Suprapubic skin (tissue), 4 donors: ENCODE results near the gene ZCCHC3. TPM values are rescaled to one million over a fixed set of nuclear protein-coding genes. Genes with fewer than 3 reads are reported as not detected.

Source experiments
- DNase-seq, 2 donors: peaks; one replicate each; pipeline ENCODE4 v3.0.0-alpha.2; 2019; ENCODE audit warnings: low spot score in 2 of 2
- H3K27ac ChIP-seq: fragments of 200-600 bp; sonication (generic); one replicate; pipeline ENCODE4 v1.5.1; 2019
- H3K27me3 ChIP-seq: fragments of 200-600 bp; sonication (generic); one replicate; pipeline ENCODE4 v1.5.1; 2019
- H3K36me3 ChIP-seq: fragments of 200-600 bp; sonication (generic); one replicate; pipeline ENCODE4 v1.5.1; 2019
- H3K4me1 ChIP-seq: fragments of 200-600 bp; sonication (generic); one replicate; pipeline ENCODE4 v1.5.1; 2019
- H3K4me3 ChIP-seq: fragments of 200-600 bp; sonication (generic); one replicate; pipeline ENCODE4 v1.5.1; 2019; ENCODE audit warnings: mild to moderate bottlenecking
- H3K9me3 ChIP-seq: fragments of 200-600 bp; sonication (generic); one replicate; pipeline ENCODE4 v1.5.1; 2019
- CTCF ChIP-seq, 2 donors: fragments of 200-600 bp in 1 of 2; fragments of 450-650 bp in 1 of 2; sonication (generic) in 1 of 2; IDR thresholded peaks; one replicate each; pipeline ENCODE4 v1.5.1; 2016 to 2019; ENCODE audit warnings: antibody characterized with exemption in 2 of 2, mild to moderate bottlenecking in 1 of 2, moderate library complexity in 1 of 2
- EP300 ChIP-seq: sonication (generic); formaldehyde crosslinking; IDR thresholded peaks from one replicate; pipeline ENCODE4 v1.6.1; 2017; ENCODE audit warnings: antibody characterized with exemption
- POLR2A ChIP-seq, 2 donors: fragments of 450-650 bp; IDR thresholded peaks; one replicate each; pipeline ENCODE4 v1.6.1; 2017; ENCODE audit warnings: antibody characterized with exemption in 2 of 2, mild to moderate bottlenecking in 2 of 2, moderate library complexity in 2 of 2
- POLR2AphosphoS5 ChIP-seq, 3 donors: sonication (generic); formaldehyde crosslinking; IDR thresholded peaks; one replicate each; pipeline ENCODE4 v1.6.1; 2017; ENCODE audit warnings: antibody characterized with exemption in 3 of 3
- WGBS: methylation state at CpG from one replicate; pipeline ENCODE4 v1.1.5; 2018; 5-methylcytosine and 5-hydroxymethylcytosine counted together
- total RNA-seq, 4 donors: library from RNA; depleted of rRNA; stranded (reverse); fragments of >200 nt; gene quantifications; one replicate each; pipeline ENCODE4 v1.1.0, GENCODE V29; 2016

Gene ZCCHC3
- total RNA-seq, 4 donors from 2014 or later = 8.1 to 11.2 (median 8.8) TPM

GRCh38 chr20:310645-311044, 13.3 kb downstream of the ZCCHC3 start:
- peaks cover 22% of the 10 kb centered on the region for H3K4me1 ChIP-seq
- no peaks in the 10 kb centered on the region for H3K9me3 ChIP-seq
- no peak for TF ChIP-seq EP300
- TF ChIP-seq CTCF (IDR thresholded peaks at IDR 0.05) = no peak
- TF ChIP-seq POLR2A (IDR thresholded peaks at IDR 0.05) = no peak
- no peak for TF ChIP-seq POLR2AphosphoS5 (IDR thresholded peaks at IDR 0.05)
- no peak for DNase-seq
- no peak overlapping the region for H3K27ac ChIP-seq
- 6% methylated on average over 7 of the region's 7 CpGs for WGBS
- H3K4me3 ChIP-seq = peak overlapping the region; percentile 44
- H3K27me3 ChIP-seq = no peaks in the 10 kb centered on the region
- no peaks in the 10 kb centered on the region for H3K36me3 ChIP-seq

- H3K4me3 ChIP-seq = no peak overlapping the region
- WGBS = 72% methylated on average over 7 of the region's 7 CpGs
Measured at GRCh38 chr20:311609-312008, 14.2 kb downstream of the ZCCHC3 start.

GRCh38 chr20:312067-312466, 14.7 kb downstream of the ZCCHC3 start:
- WGBS = 53% methylated on average over 8 of the region's 8 CpGs
- peaks cover 22% of the 10 kb centered on the region for H3K4me1 ChIP-seq
- TF ChIP-seq EP300 (no peak), CTCF (IDR thresholded peaks at IDR 0.05) (no peak), POLR2A (IDR thresholded peaks at IDR 0.05) (no peak), POLR2AphosphoS5 (IDR thresholded peaks at IDR 0.05) (no peak)
- no peaks in the 10 kb centered on the region for H3K36me3 ChIP-seq
- H3K9me3 ChIP-seq = no peaks in the 10 kb centered on the region
- DNase-seq = no peak
- no peaks in the 10 kb centered on the region for H3K27me3 ChIP-seq
- no peak overlapping the region for H3K27ac ChIP-seq
- no peak overlapping the region for H3K4me3 ChIP-seq

More at GRCh38 chr20:311609-312008, 14.2 kb downstream of the ZCCHC3 start:
- no peak for DNase-seq
- H3K27ac ChIP-seq = no peak overlapping the region
- H3K27me3 ChIP-seq = no peaks in the 10 kb centered on the region
- TF ChIP-seq CTCF (IDR thresholded peaks at IDR 0.05) (no peak), POLR2A (IDR thresholded peaks at IDR 0.05) (no peak), EP300 (no peak), POLR2AphosphoS5 (IDR thresholded peaks at IDR 0.05) (no peak)
- no peaks in the 10 kb centered on the region for H3K36me3 ChIP-seq
- peaks cover 22% of the 10 kb centered on the region for H3K4me1 ChIP-seq
- no peaks in the 10 kb centered on the region for H3K9me3 ChIP-seq

GRCh38 chr20:312866-313265, 15.5 kb downstream of the ZCCHC3 start:
- H3K9me3 ChIP-seq = no peaks in the 10 kb centered on the region
- WGBS = 70% methylated on average over 1 of the region's 1 CpG
- H3K27ac ChIP-seq = no peak overlapping the region
- no peaks in the 10 kb centered on the region for H3K27me3 ChIP-seq
- no peak for DNase-seq
- peaks cover 22% of the 10 kb centered on the region for H3K4me1 ChIP-seq
- no peak for TF ChIP-seq EP300
- TF ChIP-seq POLR2A (IDR thresholded peaks at IDR 0.05) = no peak
- no peak for TF ChIP-seq CTCF (IDR thresholded peaks at IDR 0.05)
- TF ChIP-seq POLR2AphosphoS5 (IDR thresholded peaks at IDR 0.05) = no peak
- H3K4me3 ChIP-seq = no peak overlapping the region
- no peaks in the 10 kb centered on the region for H3K36me3 ChIP-seq

- no peak overlapping the region for H3K27ac ChIP-seq
- no peak for TF ChIP-seq EP300
- TF ChIP-seq POLR2A (IDR thresholded peaks at IDR 0.05) = no peak
- no peak for TF ChIP-seq CTCF (IDR thresholded peaks at IDR 0.05)
- no peak for TF ChIP-seq POLR2AphosphoS5 (IDR thresholded peaks at IDR 0.05)
- WGBS = 90% methylated on average over 5 of the region's 5 CpGs
Measured at GRCh38 chr20:313402-313801, 16.0 kb downstream of the ZCCHC3 start.

More at GRCh38 chr20:313402-313801, 16.0 kb downstream of the ZCCHC3 start:
- DNase-seq = no peak
- Histone ChIP-seq H3K9me3 (no peaks in the 10 kb centered on the region), H3K27me3 (no peaks in the 10 kb centered on the region), H3K4me3 (no peak overlapping the region), H3K36me3 (no peaks in the 10 kb centered on the region), H3K4me1 (peaks cover 22% of the 10 kb centered on the region)
